Measurements from ENCODE around the gene SPPL2C.
A peak's percentile ranks its signal among the peaks of the same experiment; 100 is the strongest.

The SPPL2C gene

DNA sequence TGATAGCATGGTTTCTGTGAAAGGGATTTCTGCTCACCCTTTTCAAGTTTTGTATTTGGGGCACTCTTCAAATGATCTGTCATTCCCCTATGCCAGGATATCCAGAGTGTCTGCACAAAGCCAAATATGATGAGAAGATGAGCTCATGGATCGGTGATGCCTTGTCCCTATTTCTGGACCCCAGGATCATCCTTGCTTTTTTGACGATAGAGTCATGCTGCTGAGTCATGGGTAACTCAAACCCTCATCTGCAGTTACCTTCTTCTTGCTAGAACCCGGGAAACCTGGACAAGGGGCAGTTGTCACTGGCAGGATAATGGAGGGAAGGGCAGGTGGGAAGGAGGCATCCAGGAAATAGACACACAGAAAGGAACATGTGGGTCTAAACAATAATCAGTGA lies 31.9 kb downstream of the SPPL2C start:
- H3K4me3 ChIP-seq (ENCODE audit: low read depth, low read length): no peak overlapping the region
- TF ChIP-seq, protein P1, sequence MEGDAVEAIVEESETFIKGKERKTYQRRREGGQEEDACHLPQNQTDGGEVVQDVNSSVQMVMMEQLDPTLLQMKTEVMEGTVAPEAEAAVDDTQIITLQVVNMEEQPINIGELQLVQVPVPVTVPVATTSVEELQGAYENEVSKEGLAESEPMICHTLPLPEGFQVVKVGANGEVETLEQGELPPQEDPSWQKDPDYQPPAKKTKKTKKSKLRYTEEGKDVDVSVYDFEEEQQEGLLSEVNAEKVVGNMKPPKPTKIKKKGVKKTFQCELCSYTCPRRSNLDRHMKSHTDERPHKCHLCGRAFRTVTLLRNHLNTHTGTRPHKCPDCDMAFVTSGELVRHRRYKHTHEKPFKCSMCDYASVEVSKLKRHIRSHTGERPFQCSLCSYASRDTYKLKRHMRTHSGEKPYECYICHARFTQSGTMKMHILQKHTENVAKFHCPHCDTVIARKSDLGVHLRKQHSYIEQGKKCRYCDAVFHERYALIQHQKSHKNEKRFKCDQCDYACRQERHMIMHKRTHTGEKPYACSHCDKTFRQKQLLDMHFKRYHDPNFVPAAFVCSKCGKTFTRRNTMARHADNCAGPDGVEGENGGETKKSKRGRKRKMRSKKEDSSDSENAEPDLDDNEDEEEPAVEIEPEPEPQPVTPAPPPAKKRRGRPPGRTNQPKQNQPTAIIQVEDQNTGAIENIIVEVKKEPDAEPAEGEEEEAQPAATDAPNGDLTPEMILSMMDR (IDR thresholded peaks at IDR 0.05; ENCODE audit: low read depth, low read length, missing control alignments): no peak
- in situ Hi-C loops (cut with HindIII; ENCODE audit: low sequenced_read_pairs): no loop called here
- DNase-seq (ENCODE audit: low read depth): no peak

DNA sequence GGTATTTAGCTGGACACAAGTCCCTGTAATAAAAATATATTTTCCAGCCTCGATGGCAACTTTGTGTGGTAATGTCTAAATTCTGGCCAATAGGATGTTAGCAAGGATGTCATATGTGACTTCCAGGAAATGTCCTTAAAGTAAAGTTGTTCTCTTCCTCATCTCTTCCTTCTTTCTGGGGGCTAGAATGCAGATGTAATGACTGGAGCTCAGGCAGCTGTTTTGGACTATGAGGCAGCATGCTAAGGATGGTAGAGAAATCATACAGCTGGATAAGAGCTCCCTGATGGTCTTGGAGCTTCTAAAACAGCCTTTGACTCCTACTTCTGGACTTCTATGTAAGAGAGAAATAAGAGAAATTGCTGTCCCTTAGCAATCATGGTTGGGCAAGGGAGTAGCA lies 32.8 kb downstream of the SPPL2C start:
- no peak for DNase-seq (ENCODE audit: low read depth)
- no peak overlapping the region for H3K4me3 ChIP-seq (ENCODE audit: low read depth, low read length)
- in situ Hi-C loops (cut with HindIII; ENCODE audit: low sequenced_read_pairs): no loop called here
- TF ChIP-seq, protein P1 (IDR thresholded peaks at IDR 0.05; ENCODE audit: low read depth, low read length, missing control alignments): no peak

DNA sequence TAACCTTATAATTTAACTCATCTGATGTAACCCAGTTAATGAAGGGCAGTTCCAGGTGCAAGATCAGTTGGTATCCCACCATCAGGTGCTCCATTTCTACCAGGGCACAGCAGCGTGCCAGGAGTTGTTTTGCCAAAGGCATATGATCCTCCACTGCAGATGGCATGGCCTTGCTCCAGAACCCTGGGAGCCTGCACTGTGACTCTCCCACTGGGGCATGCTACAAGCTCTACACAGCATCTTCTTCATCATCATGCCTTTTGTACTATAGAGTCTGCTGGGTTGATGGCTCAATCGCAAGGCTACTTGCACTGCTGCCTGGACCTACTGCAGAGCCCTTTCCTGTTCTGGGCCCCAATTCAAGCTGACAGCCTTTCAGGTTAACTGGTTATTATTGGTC lies 38.4 kb downstream of the SPPL2C start:
- TF ChIP-seq, protein P1 (IDR thresholded peaks at IDR 0.05; ENCODE audit: low read depth, low read length, missing control alignments): no peak
- H3K4me3 ChIP-seq (ENCODE audit: low read depth, low read length): no peak overlapping the region
- in situ Hi-C loops (cut with HindIII; ENCODE audit: low sequenced_read_pairs): no loop called here
- no peak for DNase-seq (ENCODE audit: low read depth)

DNA sequence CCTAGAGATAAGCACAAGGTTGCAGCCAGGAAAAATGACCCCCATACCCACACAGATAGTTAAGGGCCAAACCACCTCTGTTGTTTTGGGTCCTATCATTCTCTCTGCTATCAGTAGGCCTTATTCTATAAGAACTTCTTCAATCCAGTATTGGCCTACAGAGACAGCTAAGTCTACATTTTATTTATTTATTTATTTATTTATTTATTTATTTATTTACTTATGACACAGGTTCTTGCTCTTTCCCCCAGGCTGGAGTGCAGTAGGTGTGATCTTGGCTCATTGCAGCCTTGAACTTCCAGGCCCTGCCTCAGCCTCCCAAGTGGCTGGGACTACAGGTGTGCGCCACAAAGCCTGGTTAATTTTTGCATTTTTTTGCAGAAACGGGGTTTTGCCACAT lies 42.2 kb downstream of the SPPL2C start:
- DNase-seq (ENCODE audit: low read depth): no peak
- in situ Hi-C loops (cut with HindIII; ENCODE audit: low sequenced_read_pairs): no loop called here
- TF ChIP-seq, protein P1 (IDR thresholded peaks at IDR 0.05; ENCODE audit: low read depth, low read length, missing control alignments): no peak
- no peak overlapping the region for H3K4me3 ChIP-seq (ENCODE audit: low read depth, low read length)

DNA sequence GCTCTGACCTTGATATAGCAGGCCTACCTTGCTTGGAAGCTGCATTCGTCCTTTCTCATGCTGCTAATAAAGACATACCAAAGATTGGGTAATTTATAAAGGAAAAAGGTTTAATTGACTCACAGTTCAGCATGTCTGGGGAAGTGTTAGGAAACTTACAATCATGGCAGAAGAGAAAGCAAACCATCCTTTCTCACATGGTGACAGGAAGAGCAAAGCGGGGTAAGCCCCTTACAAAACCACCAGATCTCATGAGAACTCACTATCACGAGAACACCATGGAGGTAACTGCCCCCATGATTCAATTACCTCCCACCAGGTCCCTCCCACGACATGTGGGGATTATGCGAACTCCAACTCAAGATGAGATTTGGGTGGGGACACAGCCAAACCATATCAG lies 43.7 kb downstream of the SPPL2C start:
- TF ChIP-seq, protein P1 (IDR thresholded peaks at IDR 0.05; ENCODE audit: low read depth, low read length, missing control alignments): no peak
- in situ Hi-C loops (cut with HindIII; ENCODE audit: low sequenced_read_pairs): no loop called here
- H3K4me3 ChIP-seq (ENCODE audit: low read depth, low read length): no peak overlapping the region
- no peak for DNase-seq (ENCODE audit: low read depth)

DNA sequence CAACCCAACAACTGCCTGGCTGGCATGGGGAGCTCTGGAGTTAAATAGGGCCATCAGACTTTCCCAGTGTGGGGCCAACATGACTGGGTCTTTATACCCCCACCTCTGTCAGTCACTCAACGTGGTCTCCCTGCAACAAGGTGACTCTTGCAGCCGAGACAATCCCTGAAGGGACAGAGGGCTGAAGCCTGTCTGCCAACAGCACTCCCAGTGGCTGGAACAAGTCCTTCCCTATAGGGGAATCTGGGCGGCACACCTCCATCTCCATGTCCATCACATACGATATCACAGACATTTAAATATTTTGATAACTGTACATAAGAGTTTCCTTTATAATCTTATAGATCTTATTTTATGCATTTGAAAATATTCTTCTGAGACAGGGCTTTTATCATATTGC lies 44.9 kb downstream of the SPPL2C start:
- no peak for DNase-seq (ENCODE audit: low read depth)
- TF ChIP-seq, protein P1 (IDR thresholded peaks at IDR 0.05; ENCODE audit: low read depth, low read length, missing control alignments): no peak
- no peak overlapping the region for H3K4me3 ChIP-seq (ENCODE audit: low read depth, low read length)
- in situ Hi-C loops (cut with HindIII; ENCODE audit: low sequenced_read_pairs): no loop called here

DNA sequence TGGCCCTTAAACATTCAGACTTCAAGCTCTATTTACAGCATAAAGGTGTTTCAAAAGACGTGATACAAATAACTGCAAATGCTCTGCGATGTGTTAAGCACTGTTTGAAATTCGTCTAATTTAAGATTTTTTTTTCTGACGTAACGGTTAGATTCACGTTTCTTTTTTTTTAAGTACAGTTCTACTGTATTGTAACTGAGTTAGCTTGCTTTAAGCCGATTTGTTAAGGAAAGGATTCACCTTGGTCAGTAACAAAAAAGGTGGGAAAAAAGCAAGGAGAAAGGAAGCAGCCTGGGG lies 49.0 kb downstream of the SPPL2C start:
- no peak for DNase-seq (ENCODE audit: low read depth)
- in situ Hi-C loops (cut with HindIII; ENCODE audit: low sequenced_read_pairs): no loop called here
- H3K4me3 ChIP-seq (ENCODE audit: low read depth, low read length): peak overlapping the region; percentile 55
- TF ChIP-seq, protein P1 (IDR thresholded peaks at IDR 0.05; ENCODE audit: low read depth, low read length, missing control alignments): no peak

All from astrocyte of the cerebellum (primary cell).